K562 (cell line): ENCODE data around the gene APOBEC3G. TPM values are rescaled to one million over a fixed set of nuclear protein-coding genes. Genes with fewer than 3 reads are reported as not detected.
"Not testable (repeated sequence)": the region's sequence is repeated elsewhere in the genome, so short reads cannot be mapped to it uniquely, and the experiment has no call there.

Experiments used
- ATAC-seq: fragments of 200-7000 bp; cut with Tn5 transposase; 3 replicates; pipeline ENCODE4 v1.9.1; 2020; ENCODE audit warnings: moderate library complexity
- BruUV-seq: library from RNA; stranded (reverse); fragments of 400-500 nt; replicated peaks from 2 replicates; lab custom pipeline; 2021; lab: Mats Ljungman, UMichigan
- CTCF ChIA-PET: fragments of 300-600 bp; formaldehyde crosslinking; extraction: SDS; loops from one replicate; lab custom pipeline; 2021; ENCODE audit warnings: low intra/inter-chr PET ratio; lab: Yijun Ruan, JAX
- POLR2A ChIA-PET: fragments of 300-600, 350-650 bp; sonication (Branson Sonifier 250); formaldehyde crosslinking; extraction: SDS; loops from one replicate; lab custom pipeline; 2021; ENCODE audit warnings: antibody characterized with exemption, inconsistent platforms; lab: Yijun Ruan, JAX
- DNase-seq, 4 experiments: peaks; one replicate each; pipeline versions ENCODE4 v3.0.0 to v3.0.0-alpha.2; 2011 to 2018; ENCODE audit warnings: low spot score in 3 of 4, mixed read lengths in 3 of 4; ENCODE audit errors: extremely low read depth in 1 of 4
- FAIRE-seq: peaks from 2 replicates; lab custom pipeline; 2011; peaks lifted over from hg19 to GRCh38; lab: Jason Lieb, UNC
- H2AFZ ChIP-seq: 2 replicates; pipeline ENCODE4 v1.6.0; 2011; ENCODE audit warnings: low read depth, low read length, control low read depth, inconsistent platforms
- H3K27ac ChIP-seq: fragments of 200-600 bp; 3 replicates; pipeline ENCODE4 v1.8.0; 2011; ENCODE audit warnings: low read depth, mild to moderate bottlenecking, control low read depth, inconsistent platforms, low read length, moderate library complexity, mixed read lengths; ENCODE audit errors: extremely low read depth
- H3K27me3 ChIP-seq, 2 experiments: fragments of 300-600 bp in 1 of 2; 2 replicates in 1 of 2; 3 replicates in 1 of 2; pipeline versions ENCODE4 v1.6.0 to v1.8.0; 2011; ENCODE audit warnings: inconsistent platforms in 2 of 2, low read length in 2 of 2, mild to moderate bottlenecking in 1 of 2, mixed read lengths in 1 of 2, moderate library complexity in 1 of 2; ENCODE audit not compliant: control insufficient read depth in 2 of 2, insufficient read depth in 2 of 2
- H3K36me3 ChIP-seq: fragments of 300-600 bp; 3 replicates; pipeline ENCODE4 v1.8.0; 2011; ENCODE audit warnings: mild to moderate bottlenecking, low read length, inconsistent platforms; ENCODE audit not compliant: control insufficient read depth, insufficient read depth
- H3K4me1 ChIP-seq, 2 experiments: fragments of 200-600 bp in 1 of 2; replicated peaks in 1 of 2; 2 replicates in 1 of 2; 3 replicates in 1 of 2; pipeline versions ENCODE4 v1.5.1 to v1.8.0; 2011; ENCODE audit warnings: inconsistent platforms in 2 of 2, low read length in 2 of 2, mild to moderate bottlenecking in 1 of 2, mixed read lengths in 1 of 2, moderate library complexity in 1 of 2; ENCODE audit not compliant: control insufficient read depth in 2 of 2, insufficient read depth in 2 of 2
- H3K4me2 ChIP-seq: 2 replicates; pipeline ENCODE4 v1.6.1; 2011; ENCODE audit warnings: low read length, control low read depth, inconsistent platforms, mixed read lengths; ENCODE audit not compliant: insufficient read depth
- H3K4me3 ChIP-seq: fragments of 200-600 bp; sonication (generic), shearing (Covaris generic); 2 replicates; pipeline ENCODE4 v1.5.1; 2016; ENCODE audit warnings: control low read depth, inconsistent platforms
- H3K79me2 ChIP-seq: fragments of 200-600 bp; 3 replicates; pipeline ENCODE4 v1.8.0; 2011; ENCODE audit warnings: low read length, inconsistent platforms; ENCODE audit not compliant: control insufficient read depth, insufficient read depth
- H3K9ac ChIP-seq, 2 experiments: 2 replicates each; pipeline versions ENCODE4 v1.6.0 to v1.6.1; 2011; ENCODE audit warnings: low read depth in 2 of 2, low read length in 2 of 2, control low read depth in 1 of 2, inconsistent platforms in 1 of 2, mild to moderate bottlenecking in 1 of 2, mixed read lengths in 1 of 2; ENCODE audit not compliant: insufficient read depth in 1 of 2
- H3K9me1 ChIP-seq: one replicate; pipeline ENCODE4 v1.6.0; 2011; ENCODE audit warnings: inconsistent platforms, mild to moderate bottlenecking, low read length, moderate library complexity; ENCODE audit not compliant: control insufficient read depth, insufficient read depth
- H3K9me3 ChIP-seq: replicated peaks from 2 replicates; pipeline ENCODE4 v1.5.1; 2011; ENCODE audit warnings: low read depth, low read length, inconsistent platforms; ENCODE audit not compliant: control insufficient read depth, insufficient read depth
- H4K20me1 ChIP-seq: replicated peaks from 2 replicates; pipeline ENCODE4 v1.6.1; 2011; ENCODE audit warnings: low read length, inconsistent platforms, mixed read lengths; ENCODE audit not compliant: control insufficient read depth, insufficient read depth
- CTBP1 ChIP-seq: fragments of 450-650 bp; IDR thresholded peaks from 2 replicates; pipeline ENCODE4 v1.6.1; 2016; ENCODE audit warnings: borderline replicate concordance
- KDM5B ChIP-seq: fragments of 200-600 bp; sonication (generic); IDR thresholded peaks from 2 replicates; pipeline ENCODE4 v1.6.1; 2012; ENCODE audit warnings: low read depth, mild to moderate bottlenecking, moderate library complexity, low read length, control low read depth, inconsistent platforms; ENCODE audit not compliant: insufficient replicate concordance
- MAZ ChIP-seq, 2 experiments: fragments of 450-650 bp in 1 of 2; sonication (generic) in 1 of 2; formaldehyde crosslinking; IDR thresholded peaks in 1 of 2; conservative IDR thresholded peaks in 1 of 2; 2 replicates each; pipeline versions ENCODE4 v1.4.0 to v1.5.0; 2020; ENCODE audit warnings: mild to moderate bottlenecking in 1 of 2, missing genetic modification reagents in 1 of 2
- MEIS2 ChIP-seq: fragments of 450-650 bp; IDR thresholded peaks from 2 replicates; pipeline ENCODE4 v1.6.1; 2014; ENCODE audit warnings: mild to moderate bottlenecking; ENCODE audit not compliant: partially characterized antibody
- NR2C2 ChIP-seq, 2 experiments: fragments of 200-800 bp in 1 of 2; sonication (Bioruptor generic) in 1 of 2; sonication (generic) in 1 of 2; formaldehyde crosslinking in 1 of 2; IDR thresholded peaks; 2 replicates each; pipeline versions ENCODE4 v1.6.1 to v1.8.0; 2016 to 2022; ENCODE audit warnings: mild to moderate bottlenecking in 1 of 2, missing compliant biosample characterization in 1 of 2, missing genetic modification characterization in 1 of 2, missing genetic modification reagents in 1 of 2
- NRF1 ChIP-seq, 2 experiments: fragments of 450-650 bp; IDR thresholded peaks in 1 of 2; conservative IDR thresholded peaks in 1 of 2; 2 replicates each; pipeline ENCODE4 v1.6.1; 2014; ENCODE audit warnings: mild to moderate bottlenecking in 2 of 2
- PHF8 ChIP-seq: fragments of 200-600 bp; sonication (generic); IDR thresholded peaks from 2 replicates; pipeline ENCODE4 v1.6.1; 2012; ENCODE audit warnings: mixed run types, mild to moderate bottlenecking, inconsistent platforms, low read length, moderate library complexity, borderline replicate concordance
- POLR2A ChIP-seq: fragments of 450-650 bp; conservative IDR thresholded peaks from 2 replicates; pipeline ENCODE4 v1.6.1; 2016
- RBFOX2 ChIP-seq: fragments of 200-400 bp; formaldehyde crosslinking; IDR thresholded peaks from 2 replicates; pipeline ENCODE4 v1.6.1; 2017; ENCODE audit warnings: low read depth, mild to moderate bottlenecking, low read length, moderate library complexity
- TOE1 ChIP-seq, 2 experiments: fragments of 450-650 bp in 1 of 2; sonication (generic) in 1 of 2; formaldehyde crosslinking in 1 of 2; IDR thresholded peaks; 2 replicates each; pipeline versions ENCODE4 v1.7.1 to v1.8.0; 2016 to 2022; ENCODE audit warnings: borderline replicate concordance in 2 of 2, mild to moderate bottlenecking in 2 of 2, antibody characterized with exemption in 1 of 2, inconsistent platforms in 1 of 2, low read depth in 1 of 2, missing genetic modification reagents in 1 of 2, moderate library complexity in 1 of 2
- VEZF1 ChIP-seq: fragments of 200-800 bp; sonication (Bioruptor generic); IDR thresholded peaks from 2 replicates; pipeline ENCODE4 v1.6.1; 2017; ENCODE audit warnings: missing genetic modification characterization, missing compliant biosample characterization
- ZFX ChIP-seq: sonication (generic); formaldehyde crosslinking; IDR thresholded peaks from 2 replicates; pipeline ENCODE4 v1.8.0; 2022; ENCODE audit warnings: mild to moderate bottlenecking, missing genetic modification reagents, moderate library complexity
- ZNF263 ChIP-seq: sonication (generic); formaldehyde crosslinking; IDR thresholded peaks from 2 replicates; pipeline ENCODE4 v1.8.0; 2022; ENCODE audit warnings: mild to moderate bottlenecking, missing genetic modification reagents, borderline replicate concordance
- WGBS: fragments of 100-300 bp; shearing (Covaris generic); methylation state at CpG from one replicate; pipeline ENCODE4 v1.1.6; 2016; ENCODE audit warnings: low coverage, mixed read lengths; ENCODE audit not compliant: insufficient coverage; ENCODE audit errors: missing lambda C conversion rate; 5-methylcytosine and 5-hydroxymethylcytosine counted together
- in situ Hi-C: fragments of 300-500 bp; cut with MboI; formaldehyde crosslinking; loops from 4 replicates; pipeline ENCODE4 v1.15.0; 2018; ENCODE audit warnings: inconsistent platforms, mixed read lengths
- intact Hi-C: fragments of 100-400 bp; cut with micrococcal nuclease; formaldehyde crosslinking; loops from 2 replicates; pipeline ENCODE4 v1.14.2; 2022
- polyA plus RNA-seq, 8 experiments: library from polyadenylated mRNA; depleted of rRNA in 4 of 8; stranded (reverse) in 5 of 8; unstranded in 3 of 8; fragments of >200 nt; fragmentation: Nextera tagmentation in 2 of 8; fragmentation: Illumina TruSeq in 1 of 8; extraction: Ambion mirVana in 2 of 8; extraction: Trizol in 1 of 8; gene quantifications; 2 replicates each; pipeline versions ENCODE4 v1.2.1 to v1.2.3, GENCODE V29; 2011 to 2014; ENCODE audit warnings: inconsistent platforms in 1 of 8, missing spikeins in 1 of 8
- total RNA-seq, 7 experiments: library from RNA; depleted of rRNA in 6 of 7; stranded (reverse); fragments of >200 nt in 6 of 7; fragmentation: Illumina TruSeq in 2 of 7; extraction: Trizol in 2 of 7; gene quantifications; 2 replicates each; pipeline versions ENCODE4 v1.2.1 to v1.2.3, GENCODE V29; 2011 to 2021; ENCODE audit warnings: low replicate concordance in 1 of 7
- TF ChIP-seq, protein P1 (sequence below): sonication (generic); formaldehyde crosslinking; IDR thresholded peaks from 2 replicates; pipeline ENCODE4 v1.8.0; 2022; ENCODE audit warnings: missing genetic modification reagents, mild to moderate bottlenecking, moderate library complexity, borderline replicate concordance

The APOBEC3G gene
- total and polyA plus RNA-seq, 9 of the 15 experiments (the other 6 are each of a cell fraction or from before 2014, with no cell fraction given), result 5.2 to 20.8 (median 11.4) TPM

- peak; percentile 92 for FAIRE-seq
- CTCF ChIA-PET; TF ChIP-seq NR2C2 (CRISPR knock-in tag; IDR thresholded peaks at IDR 0.05); TOE1 (CRISPR knock-in tag; IDR thresholded peaks at IDR 0.05; ENCODE audit: borderline replicate concordance, low read depth): not testable (repeated sequence)
- TF ChIP-seq KDM5B (peak; percentile 69), NR2C2 (tag; IDR thresholded peaks at IDR 0.05) (0 out of 2 replicates have a peak, but pooled peaks have one; percentile 30), TOE1 (IDR thresholded peaks at IDR 0.05; ENCODE audit: borderline replicate concordance) (0 out of 2 replicates have a peak, but pooled peaks have one; percentile 24), MAZ (CRISPR knock-in tag; conservative IDR thresholded peaks at IDR 0.05 in 1 of 2, IDR thresholded peaks at IDR 0.05 in 1 of 2) (peak in 1 of 2 experiments; percentile 61; a peak in 2 of 4 replicates), MEIS2 (peak; percentile 9), PHF8 (peak; percentile 43; the same call in 1 of the 2 replicates), ZFX (CRISPR knock-in tag) (peak; percentile 53), ZNF263 (CRISPR knock-in tag) (peak; percentile 97), CTBP1 (peak; percentile 39; the same call in 1 of the 2 replicates), RBFOX2 (peak; percentile 48), NRF1 (conservative IDR thresholded peaks at IDR 0.05 in 1 of 2, IDR thresholded peaks at IDR 0.05 in 1 of 2) (peak; percentile 69 to 74), POLR2A (peak; percentile 54; the same call in 1 of the 2 replicates), VEZF1 (CRISPR knock-in tag) (peak; percentile 23; the same call in 1 of the 2 replicates)
- TF ChIP-seq, protein P1, sequence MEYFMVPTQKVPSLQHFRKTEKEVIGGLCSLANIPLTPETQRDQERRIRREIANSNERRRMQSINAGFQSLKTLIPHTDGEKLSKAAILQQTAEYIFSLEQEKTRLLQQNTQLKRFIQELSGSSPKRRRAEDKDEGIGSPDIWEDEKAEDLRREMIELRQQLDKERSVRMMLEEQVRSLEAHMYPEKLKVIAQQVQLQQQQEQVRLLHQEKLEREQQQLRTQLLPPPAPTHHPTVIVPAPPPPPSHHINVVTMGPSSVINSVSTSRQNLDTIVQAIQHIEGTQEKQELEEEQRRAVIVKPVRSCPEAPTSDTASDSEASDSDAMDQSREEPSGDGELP (CRISPR knock-in tag), result 0 out of 2 replicates have a peak, but pooled peaks have one; percentile 32
Observed at GRCh38 chr22:39040538-39041296, 36.4 kb upstream of the APOBEC3G start, which contains the start of gene APOBEC3F. Gene APOBEC3F (plus strand): TSS chr22:39040864. CDS start chr22:39040961, 97 bp downstream.

More at GRCh38 chr22:39040538-39041296, 36.4 kb upstream of the APOBEC3G start, which contains the start of gene APOBEC3F:
- WGBS, result 0% methylated on average over 10 of the region's 21 CpGs
- H3K27me3 ChIP-seq, BruUV-seq, H3K36me3 ChIP-seq, intact Hi-C loops, POLR2A ChIA-PET, H3K9me3 ChIP-seq, H4K20me1 ChIP-seq, H3K9me1 ChIP-seq: not testable (repeated sequence)
- in situ Hi-C loops, result loop anchor here (5.0 kb wide), 1 partner anchor 37 kb away; the partner anchor contains the start of gene APOBEC3G
- Histone ChIP-seq H3K27ac (peak within 1 kb of the TSS; percentile 68), H3K4me1 (peaks cover 0 to 27% of the 10 kb centered on the region in 2 experiments; a peak in 4 of 5 replicates), H3K4me2 (peak within 1 kb of the TSS; percentile 79), H2AFZ (peak within 1 kb of the TSS; percentile 55), H3K79me2 (peaks cover 14% of the 10 kb centered on the region), H3K4me3 (peak within 1 kb of the TSS; percentile 60), H3K9ac (peak within 1 kb of the TSS; percentile 53 to 89)
- peak; percentile 95 for ATAC-seq
- DNase-seq, result peak; percentile 27 to 68 (median 30)
